ENCODE data around the gene ZFP36L2. TPM values are rescaled to one million over a fixed set of nuclear protein-coding genes. Genes with fewer than 3 reads are reported as not detected.
A peak's percentile ranks its signal among the peaks of the same experiment; 100 is the strongest.

The ZFP36L2 gene
- total RNA-seq, 6 experiments from 2014 or later, result 20.8 to 50.0 (median 33.6) TPM

DNA sequence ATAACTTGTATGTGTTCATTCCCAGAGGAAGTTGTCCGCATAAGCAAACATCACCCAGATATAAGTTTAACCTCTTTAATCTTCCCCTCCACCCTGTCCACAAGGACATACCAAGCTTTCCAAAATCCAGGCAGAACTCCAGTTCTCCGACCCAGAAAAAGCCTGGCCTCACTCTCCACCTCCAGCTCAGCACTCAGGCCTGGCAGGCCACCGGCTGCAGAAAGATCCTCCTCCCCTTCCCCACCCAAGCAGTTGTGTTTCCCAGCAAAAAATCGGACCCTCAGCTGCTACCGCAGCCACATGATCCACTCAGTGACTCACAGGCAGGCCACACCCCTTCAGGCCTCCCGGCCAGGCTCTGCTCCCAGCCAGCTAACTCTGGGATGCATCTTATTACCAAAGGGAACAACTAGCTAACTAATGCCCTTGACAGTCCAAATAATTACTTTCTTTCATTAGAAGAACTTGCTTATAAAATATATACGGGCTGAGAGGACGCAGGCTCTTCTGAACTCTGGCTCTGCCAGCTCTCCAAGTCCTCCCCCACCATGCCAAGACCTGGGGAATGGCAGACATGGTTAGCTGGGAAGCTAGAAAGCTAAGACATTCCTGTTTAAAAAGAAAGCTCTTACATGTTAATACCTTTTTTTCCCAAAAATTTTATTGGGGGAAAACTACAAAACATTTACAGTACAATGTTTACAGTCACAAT, 4.5 kb downstream of the ZFP36L2 start:
- H3K4me1 ChIP-seq, result peaks cover 0 to 39% (median 17%) of the 10 kb centered on the region in 4 donors

DNA sequence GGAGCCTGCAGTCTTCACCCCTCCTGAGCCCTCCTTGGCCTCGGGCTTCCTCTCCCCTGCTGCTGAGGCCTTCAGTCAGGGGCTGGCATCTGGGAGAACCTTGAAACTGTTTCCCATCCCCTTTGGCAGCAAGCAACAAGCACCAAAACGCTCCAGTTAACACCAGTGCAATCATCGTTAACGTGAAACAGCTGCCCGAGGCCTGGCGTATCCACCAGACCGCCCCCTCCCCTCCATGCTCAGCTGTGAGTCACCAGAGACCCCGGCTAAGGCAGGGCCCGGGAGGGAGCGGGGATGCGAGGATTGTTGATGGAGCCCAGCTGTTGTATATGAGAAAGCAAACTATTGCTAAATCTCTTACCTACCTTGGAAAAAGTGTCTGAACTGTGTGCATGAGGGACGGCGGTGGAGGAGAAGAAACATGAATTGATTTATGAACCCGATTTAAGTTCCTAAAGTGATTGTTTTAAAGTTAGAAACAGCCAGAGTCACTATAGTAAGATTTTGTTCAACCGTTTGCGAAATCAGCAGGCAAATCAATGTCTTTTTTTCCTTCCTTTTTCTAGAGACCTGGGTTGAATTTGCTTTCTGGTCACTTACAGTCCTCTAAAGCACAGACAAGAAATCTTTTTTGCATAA, 5.2 kb downstream of the ZFP36L2 start:
- H3K4me3 ChIP-seq, result peak overlapping the region; percentile 81 to 92 (median 84)
- H3K4me1 ChIP-seq, result peaks cover 0 to 39% (median 17%) of the 10 kb centered on the region in 4 donors
- peaks cover 0 to 33% (median 5%) of the 10 kb centered on the region in 4 donors for H3K36me3 ChIP-seq
- under 1% methylated on average over 12 of the region's 16 CpGs for WGBS (ENCODE audit: insufficient coverage, low coverage, low lambda C conversion rate, missing lambda C conversion rate)
- intact Hi-C loops (cut with DNase I), result loop anchor here (10.0 kb wide), 3 partner anchors 56 to 246 kb away; no protein-coding TSS in a partner anchor
- no peak for ATAC-seq
- peak in 1 of 3 donors; percentile 62 for DNase-seq
- no peaks in the 10 kb centered on the region for H3K27me3 ChIP-seq
- TF ChIP-seq, protein P1, sequence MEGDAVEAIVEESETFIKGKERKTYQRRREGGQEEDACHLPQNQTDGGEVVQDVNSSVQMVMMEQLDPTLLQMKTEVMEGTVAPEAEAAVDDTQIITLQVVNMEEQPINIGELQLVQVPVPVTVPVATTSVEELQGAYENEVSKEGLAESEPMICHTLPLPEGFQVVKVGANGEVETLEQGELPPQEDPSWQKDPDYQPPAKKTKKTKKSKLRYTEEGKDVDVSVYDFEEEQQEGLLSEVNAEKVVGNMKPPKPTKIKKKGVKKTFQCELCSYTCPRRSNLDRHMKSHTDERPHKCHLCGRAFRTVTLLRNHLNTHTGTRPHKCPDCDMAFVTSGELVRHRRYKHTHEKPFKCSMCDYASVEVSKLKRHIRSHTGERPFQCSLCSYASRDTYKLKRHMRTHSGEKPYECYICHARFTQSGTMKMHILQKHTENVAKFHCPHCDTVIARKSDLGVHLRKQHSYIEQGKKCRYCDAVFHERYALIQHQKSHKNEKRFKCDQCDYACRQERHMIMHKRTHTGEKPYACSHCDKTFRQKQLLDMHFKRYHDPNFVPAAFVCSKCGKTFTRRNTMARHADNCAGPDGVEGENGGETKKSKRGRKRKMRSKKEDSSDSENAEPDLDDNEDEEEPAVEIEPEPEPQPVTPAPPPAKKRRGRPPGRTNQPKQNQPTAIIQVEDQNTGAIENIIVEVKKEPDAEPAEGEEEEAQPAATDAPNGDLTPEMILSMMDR (IDR thresholded peaks at IDR 0.05), result no peak
- TF ChIP-seq POLR2A (IDR thresholded peaks at IDR 0.05), result no peak
- no peaks in the 10 kb centered on the region for H3K9me3 ChIP-seq
- H3K27ac ChIP-seq, result peak overlapping the region; percentile 97 to 98 (median 98)

More for the DNA sequence above, 4.5 kb downstream of the ZFP36L2 start:
- ATAC-seq (peak; percentile 8 to 36 (median 14)), DNase-seq (peak; percentile 88 to 89 (median 88))
- intact Hi-C loops (cut with DNase I), result loop anchor here (10.0 kb wide), 3 partner anchors 57 to 247 kb away; no protein-coding TSS in a partner anchor
- WGBS (ENCODE audit: insufficient coverage, low coverage, low lambda C conversion rate, missing lambda C conversion rate), result under 1% methylated on average over 7 of the region's 8 CpGs
- peak; percentile 46 for TF ChIP-seq POLR2A (IDR thresholded peaks at IDR 0.05)
- TF ChIP-seq, protein P1 (IDR thresholded peaks at IDR 0.05), result no peak
- Histone ChIP-seq H3K9me3 (no peaks in the 10 kb centered on the region), H3K27ac (peak overlapping the region; percentile 97 to 98 (median 98)), H3K4me3 (peak overlapping the region; percentile 81 to 92 (median 84)), H3K36me3 (peaks cover 0 to 33% (median 5%) of the 10 kb centered on the region in 4 donors), H3K27me3 (no peaks in the 10 kb centered on the region)

DNA sequence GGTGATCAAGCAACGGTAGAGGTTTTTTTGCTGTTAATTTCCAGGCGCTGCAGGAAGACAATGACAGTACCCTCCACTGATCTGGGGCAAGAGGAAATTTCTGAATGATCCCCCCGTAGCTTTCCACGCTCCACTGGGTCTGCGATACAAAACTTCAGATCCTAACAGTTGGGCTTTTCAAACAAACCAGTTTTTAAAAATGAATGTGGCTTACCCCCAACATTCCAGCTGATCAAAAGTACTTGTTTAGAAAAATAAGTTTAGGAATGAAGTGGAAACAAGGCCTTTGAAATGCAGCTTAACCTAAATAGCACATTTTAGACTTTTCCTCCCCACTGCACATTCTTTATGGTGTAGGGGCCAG, 5.7 kb downstream of the ZFP36L2 start:
- Histone ChIP-seq H3K27ac (peak overlapping the region; percentile 97 to 98 (median 98)), H3K4me3 (peak overlapping the region; percentile 43 to 84 (median 81)), H3K36me3 (peaks cover 0 to 33% (median 5%) of the 10 kb centered on the region in 4 donors), H3K4me1 (peaks cover 0 to 39% (median 17%) of the 10 kb centered on the region in 4 donors), H3K27me3 (no peaks in the 10 kb centered on the region), H3K9me3 (no peaks in the 10 kb centered on the region)
- no peak for ATAC-seq
- TF ChIP-seq, protein P1 (IDR thresholded peaks at IDR 0.05), result no peak
- no peak for DNase-seq
- intact Hi-C loops (cut with DNase I), result loop anchor here (10.0 kb wide), 3 partner anchors 56 to 246 kb away; no protein-coding TSS in a partner anchor
- 13% methylated on average over 5 of the region's 5 CpGs for WGBS (ENCODE audit: insufficient coverage, low coverage, low lambda C conversion rate, missing lambda C conversion rate)

DNA sequence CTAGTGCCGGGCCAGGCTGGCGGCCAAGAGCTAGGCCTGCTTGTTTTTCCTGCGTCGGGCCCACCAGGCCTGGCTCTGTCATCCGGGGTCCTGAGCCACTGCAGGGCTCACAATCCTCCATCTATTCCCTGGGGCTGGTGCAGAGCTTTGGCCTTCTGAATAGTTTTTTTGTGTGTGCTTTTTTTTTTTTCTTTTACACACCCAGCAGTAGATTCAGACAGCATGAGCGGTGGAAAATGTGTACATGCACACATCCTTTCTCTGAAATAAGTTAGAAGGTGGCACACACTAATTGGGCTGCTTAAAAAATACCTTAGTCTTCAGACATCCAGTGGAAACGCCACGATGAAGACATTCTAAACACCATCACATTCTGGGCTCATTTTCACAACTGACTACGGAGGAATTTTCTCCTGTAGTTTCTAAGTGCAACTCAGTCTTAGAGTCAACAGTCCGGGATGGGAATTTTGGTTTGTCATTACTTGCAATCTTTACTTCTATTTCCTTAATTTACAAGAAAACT, 6.1 kb downstream of the ZFP36L2 start:
- H3K9me3 ChIP-seq, result no peaks in the 10 kb centered on the region
- intact Hi-C loops (cut with DNase I), result loop anchor here (10.0 kb wide), 3 partner anchors 55 to 245 kb away; no protein-coding TSS in a partner anchor
- peak overlapping the region; percentile 43 to 84 (median 81) for H3K4me3 ChIP-seq
- TF ChIP-seq, protein P1 (IDR thresholded peaks at IDR 0.05), result no peak
- TF ChIP-seq POLR2A (IDR thresholded peaks at IDR 0.05), result peak; percentile 31
- peaks cover 0 to 30% (median 5%) of the 10 kb centered on the region in 4 donors for H3K36me3 ChIP-seq
- WGBS (ENCODE audit: insufficient coverage, low coverage, low lambda C conversion rate, missing lambda C conversion rate), result 5% methylated on average over 10 of the region's 10 CpGs
- ATAC-seq (no peak), DNase-seq (no peak)
- H3K4me1 ChIP-seq, result peaks cover 0 to 39% (median 17%) of the 10 kb centered on the region in 4 donors
- H3K27me3 ChIP-seq, result no peaks in the 10 kb centered on the region
- peak overlapping the region; percentile 97 to 98 (median 98) for H3K27ac ChIP-seq

Measured in right lobe of liver (tissue), 6 donors.